Tongue (tissue), 2 donors: ENCODE measurements around the gene RAB36. TPM values are rescaled to one million over a fixed set of nuclear protein-coding genes. Genes with fewer than 3 reads are reported as not detected.

ENCODE experiments used
- DNase-seq: peaks from one replicate; pipeline ENCODE4 v3.0.0-alpha.2; 2015
- total RNA-seq: library from RNA; depleted of rRNA; stranded (reverse); fragments of >200 nt; gene quantifications from one replicate; pipeline ENCODE4 v1.2.3, GENCODE V29; 2014

The RAB36 gene
- total RNA-seq, 1 donor from 2014 or later = 3.4 TPM

- no peak for DNase-seq
Measured at GRCh38 chr22:23108249-23109078, 36.8 kb upstream of the RAB36 start.

GRCh38 chr22:23109079-23109347, 36.3 kb upstream of the RAB36 start:
- DNase-seq = no peak

GRCh38 chr22:23109441-23109978, 35.8 kb upstream of the RAB36 start:
- DNase-seq = no peak

GRCh38 chr22:23110190-23110921, 34.9 kb upstream of the RAB36 start:
- peak; percentile 87 for DNase-seq

GRCh38 chr22:23110922-23111527, 34.3 kb upstream of the RAB36 start:
- peak; percentile 65 for DNase-seq

- DNase-seq = no peak
Measured at GRCh38 chr22:23112472-23113012, 32.7 kb upstream of the RAB36 start.

GRCh38 chr22:23113067-23113846, 32.0 kb upstream of the RAB36 start:
- DNase-seq = peak; percentile 95

GRCh38 chr22:23113847-23114720, 31.2 kb upstream of the RAB36 start:
- DNase-seq = peak; percentile 66

- no peak for DNase-seq
Measured at GRCh38 chr22:23114721-23115020, 30.6 kb upstream of the RAB36 start.

GRCh38 chr22:23115369-23115768, 29.9 kb upstream of the RAB36 start:
- DNase-seq = no peak

- DNase-seq = no peak
Measured at GRCh38 chr22:23115825-23116494, 29.3 kb upstream of the RAB36 start.

- DNase-seq = peak; percentile 32
Measured at GRCh38 chr22:23116506-23117263, 28.6 kb upstream of the RAB36 start.

GRCh38 chr22:23117275-23117674, 28.0 kb upstream of the RAB36 start:
- no peak for DNase-seq

GRCh38 chr22:23117891-23118646, 27.2 kb upstream of the RAB36 start:
- no peak for DNase-seq

- DNase-seq = no peak
Measured at GRCh38 chr22:23118647-23119493, 26.4 kb upstream of the RAB36 start.

- no peak for DNase-seq
Measured at GRCh38 chr22:23119494-23120414, 25.5 kb upstream of the RAB36 start.

- DNase-seq = no peak
Measured at GRCh38 chr22:23120415-23120899, 24.8 kb upstream of the RAB36 start.
